Keratinocyte (primary cell): ENCODE data around the gene MC2R. TPM values are rescaled to one million over a fixed set of nuclear protein-coding genes. Genes with fewer than 3 reads are reported as not detected.

Experiments used
- DNase-seq: peaks from one replicate; pipeline ENCODE4 v3.0.0-alpha.2; 2011; ENCODE audit warnings: low read depth, missing footprints, low spot score
- FAIRE-seq: peaks from 2 replicates; lab custom pipeline; 2011; peaks lifted over from hg19 to GRCh38; lab: Jason Lieb, UNC
- H2AFZ ChIP-seq: 2 replicates; pipeline ENCODE4 v1.6.0; 2012; ENCODE audit warnings: low read length, control low read depth, inconsistent platforms; ENCODE audit not compliant: control insufficient read depth
- H3K27ac ChIP-seq: 2 replicates; pipeline ENCODE4 v1.5.1; 2011; ENCODE audit warnings: low read length; ENCODE audit not compliant: control insufficient read depth, insufficient read depth
- H3K27me3 ChIP-seq: 3 replicates; pipeline ENCODE4 v1.6.0; 2011; ENCODE audit warnings: low read length; ENCODE audit not compliant: control insufficient read depth, insufficient read depth; ENCODE audit errors: extremely low read depth
- H3K36me3 ChIP-seq, 2 experiments: 2 replicates in 1 of 2; 3 replicates in 1 of 2; pipeline ENCODE4 v1.5.1; 2011; ENCODE audit warnings: low read length in 2 of 2, mild to moderate bottlenecking in 1 of 2; ENCODE audit not compliant: control insufficient read depth in 2 of 2, insufficient read depth in 2 of 2; ENCODE audit errors: extremely low read depth in 1 of 2
- H3K4me1 ChIP-seq: 3 replicates; pipeline ENCODE4 v1.5.1; 2011; ENCODE audit warnings: low read length; ENCODE audit not compliant: control insufficient read depth, insufficient read depth; ENCODE audit errors: extremely low read depth
- H3K4me2 ChIP-seq: 3 replicates; pipeline ENCODE4 v1.6.0; 2011; ENCODE audit warnings: low read depth, low read length; ENCODE audit not compliant: control insufficient read depth, insufficient read depth; ENCODE audit errors: extremely low read depth
- H3K4me3 ChIP-seq, 3 experiments: fragments of 200-600 bp in 1 of 3; sonication (generic) in 1 of 3; 2 replicates in 2 of 3; 3 replicates in 1 of 3; pipeline ENCODE4 v1.5.1; 2011 to 2016; ENCODE audit warnings: low read length in 3 of 3, mild to moderate bottlenecking in 3 of 3, control low read depth in 2 of 3, inconsistent platforms in 1 of 3, low read depth in 1 of 3, mixed read lengths in 1 of 3, mixed run types in 1 of 3, moderate library complexity in 1 of 3; ENCODE audit not compliant: control insufficient read depth in 2 of 3, insufficient read depth in 2 of 3; ENCODE audit errors: extremely low read depth in 1 of 3
- H3K79me2 ChIP-seq: 2 replicates; pipeline ENCODE4 v1.6.0; 2012; ENCODE audit warnings: low read length; ENCODE audit not compliant: control insufficient read depth, insufficient read depth
- H3K9ac ChIP-seq: 3 replicates; pipeline ENCODE4 v1.6.0; 2011; ENCODE audit warnings: low read length; ENCODE audit not compliant: control insufficient read depth, insufficient read depth; ENCODE audit errors: extremely low read depth
- H3K9me1 ChIP-seq: 3 replicates; pipeline ENCODE4 v1.6.0; 2011; ENCODE audit warnings: low read length; ENCODE audit not compliant: control insufficient read depth, insufficient read depth; ENCODE audit errors: extremely low read depth
- H3K9me3 ChIP-seq: 2 replicates; pipeline ENCODE4 v1.5.1; 2012; ENCODE audit warnings: low read depth, low read length; ENCODE audit not compliant: control insufficient read depth
- H4K20me1 ChIP-seq: 3 replicates; pipeline ENCODE4 v1.6.0; 2011; ENCODE audit warnings: low read length; ENCODE audit not compliant: control insufficient read depth, insufficient read depth; ENCODE audit errors: extremely low read depth
- EZH2 ChIP-seq: IDR thresholded peaks from one replicate; pipeline ENCODE4 v1.6.1; 2012; ENCODE audit warnings: inconsistent platforms, mild to moderate bottlenecking, low read length, moderate library complexity
- dilution Hi-C: fragments of 300-500 bp; cut with MboI; formaldehyde crosslinking; loops from one replicate; pipeline ENCODE4 v1.7.0; 2020; ENCODE audit warnings: low sequenced_read_pairs; ENCODE audit not compliant: extremely low pct_ligation_motif_present
- polyA plus RNA-seq, 5 experiments: library from polyadenylated mRNA; depleted of rRNA in 3 of 5; stranded (reverse) in 3 of 5; stranded (forward) in 1 of 5; unstranded in 1 of 5; fragments of >200 nt; gene quantifications; 1 replicate in 1 of 5; 2 replicates in 3 of 5; 3 replicates in 1 of 5; pipeline versions ENCODE4 v1.2.1 to v1.2.3, GENCODE V29; 2011 to 2012; ENCODE audit warnings: missing spikeins in 2 of 5, low read depth in 1 of 5, low replicate concordance in 1 of 5
- TF ChIP-seq, protein P1 (sequence below), 3 experiments: IDR thresholded peaks in 1 of 3; conservative IDR thresholded peaks in 1 of 3; optimal IDR thresholded peaks in 1 of 3; 2 replicates in 2 of 3; 3 replicates in 1 of 3; pipeline versions ENCODE3 to v1.5.1; 2011; ENCODE audit warnings: low read length in 3 of 3, mild to moderate bottlenecking in 3 of 3, moderate library complexity in 2 of 3, control low read depth in 1 of 3, inconsistent platforms in 1 of 3; ENCODE audit not compliant: insufficient read depth in 2 of 3; ENCODE audit errors: extremely low read depth in 1 of 3

The MC2R gene
- polyA plus RNA-seq, 1 donor (not counting 4 experiments of a cell fraction or from before 2014, with no cell fraction given): not detected

DNA sequence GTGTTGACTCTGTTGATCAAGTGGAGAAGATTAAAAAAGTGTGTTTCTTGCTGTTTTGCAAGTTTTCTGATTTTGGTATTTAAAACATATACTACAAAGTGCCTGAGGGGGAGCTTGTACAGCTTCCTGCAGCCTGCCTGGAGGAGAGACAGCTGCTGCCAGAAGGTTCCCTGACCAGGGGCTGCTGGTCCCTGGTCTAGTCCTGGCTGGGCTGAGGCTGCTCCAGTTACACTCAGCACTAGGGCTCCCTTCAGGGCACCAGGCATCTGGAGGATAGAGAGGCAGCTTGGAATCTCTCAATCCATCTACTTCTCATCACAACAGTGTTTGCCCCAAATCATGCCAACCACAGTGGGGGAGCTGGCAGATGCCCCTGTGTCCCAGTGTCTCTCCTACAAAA, 4.8 kb downstream of the MC2R start:
- no peaks in the 10 kb centered on the region for H3K27me3 ChIP-seq

DNA sequence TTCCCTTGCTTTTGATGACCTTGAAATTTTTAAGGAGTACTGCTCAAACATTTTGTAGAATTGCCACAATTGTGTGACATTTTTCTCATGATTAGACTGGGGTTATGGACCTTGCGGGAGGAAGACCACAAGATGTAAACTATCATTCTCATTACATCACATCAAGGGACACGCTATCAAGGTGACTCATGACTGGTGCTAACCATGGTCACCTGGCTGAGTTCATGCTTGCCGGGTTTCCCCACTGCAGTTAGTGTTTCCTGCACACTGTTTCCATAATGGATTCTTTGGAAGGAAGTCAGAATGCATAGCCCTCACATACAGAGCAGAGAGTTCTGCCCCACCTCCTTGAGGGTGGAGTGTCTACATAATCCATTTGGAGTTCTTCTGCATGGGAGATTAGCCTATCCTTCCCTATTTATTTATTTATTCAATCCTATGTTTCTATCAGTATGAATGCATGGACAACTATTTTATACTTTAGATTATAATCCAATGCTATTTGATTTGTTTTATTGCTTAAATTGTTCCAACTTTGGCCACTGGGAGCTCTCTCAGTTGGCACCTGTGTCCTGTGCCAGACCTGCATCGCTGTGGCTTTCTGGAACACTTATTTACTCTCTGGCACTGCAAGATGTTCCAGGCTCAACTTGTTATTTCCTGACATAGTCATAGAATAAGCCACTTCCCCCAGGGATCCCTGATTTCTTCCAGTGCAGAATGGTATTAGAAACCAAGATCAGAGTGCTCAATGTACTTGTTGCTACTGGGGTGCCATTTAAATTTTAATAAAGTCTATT, 6.0 kb downstream of the MC2R start:
- no peaks in the 10 kb centered on the region for H3K9me1 ChIP-seq
- H3K36me3 ChIP-seq: no peaks in the 10 kb centered on the region
- no peaks in the 10 kb centered on the region for H3K27me3 ChIP-seq
- H3K9me3 ChIP-seq: no peaks in the 10 kb centered on the region
- H3K4me2 ChIP-seq: no peak overlapping the region
- dilution Hi-C loops: no loop called here
- H4K20me1 ChIP-seq: no peaks in the 10 kb centered on the region
- FAIRE-seq (no peak), DNase-seq (no peak)
- no peaks in the 10 kb centered on the region for H3K4me1 ChIP-seq
- no peak overlapping the region for H3K9ac ChIP-seq
- no peak overlapping the region for H2AFZ ChIP-seq
- H3K4me3 ChIP-seq: no peak overlapping the region
- no peak for TF ChIP-seq EZH2
- TF ChIP-seq, protein P1, sequence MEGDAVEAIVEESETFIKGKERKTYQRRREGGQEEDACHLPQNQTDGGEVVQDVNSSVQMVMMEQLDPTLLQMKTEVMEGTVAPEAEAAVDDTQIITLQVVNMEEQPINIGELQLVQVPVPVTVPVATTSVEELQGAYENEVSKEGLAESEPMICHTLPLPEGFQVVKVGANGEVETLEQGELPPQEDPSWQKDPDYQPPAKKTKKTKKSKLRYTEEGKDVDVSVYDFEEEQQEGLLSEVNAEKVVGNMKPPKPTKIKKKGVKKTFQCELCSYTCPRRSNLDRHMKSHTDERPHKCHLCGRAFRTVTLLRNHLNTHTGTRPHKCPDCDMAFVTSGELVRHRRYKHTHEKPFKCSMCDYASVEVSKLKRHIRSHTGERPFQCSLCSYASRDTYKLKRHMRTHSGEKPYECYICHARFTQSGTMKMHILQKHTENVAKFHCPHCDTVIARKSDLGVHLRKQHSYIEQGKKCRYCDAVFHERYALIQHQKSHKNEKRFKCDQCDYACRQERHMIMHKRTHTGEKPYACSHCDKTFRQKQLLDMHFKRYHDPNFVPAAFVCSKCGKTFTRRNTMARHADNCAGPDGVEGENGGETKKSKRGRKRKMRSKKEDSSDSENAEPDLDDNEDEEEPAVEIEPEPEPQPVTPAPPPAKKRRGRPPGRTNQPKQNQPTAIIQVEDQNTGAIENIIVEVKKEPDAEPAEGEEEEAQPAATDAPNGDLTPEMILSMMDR (optimal IDR thresholded peaks at IDR 0.05 in 1 of 3, IDR thresholded peaks at IDR 0.05 in 1 of 3, conservative IDR thresholded peaks at IDR 0.05 in 1 of 3; ENCODE audit: extremely low read depth in 1 of 3, insufficient read depth in 2 of 3, low read length in 3 of 3): no peak
- H3K27ac ChIP-seq: no peak overlapping the region
- no peaks in the 10 kb centered on the region for H3K79me2 ChIP-seq

More for the DNA sequence above, 4.8 kb downstream of the MC2R start:
- Histone ChIP-seq H3K9me3 (no peaks in the 10 kb centered on the region), H2AFZ (no peak overlapping the region), H3K4me3 (no peak overlapping the region), H3K9ac (no peak overlapping the region), H4K20me1 (no peaks in the 10 kb centered on the region), H3K27ac (no peak overlapping the region), H3K79me2 (no peaks in the 10 kb centered on the region), H3K9me1 (no peaks in the 10 kb centered on the region), H3K4me1 (no peaks in the 10 kb centered on the region), H3K36me3 (no peaks in the 10 kb centered on the region), H3K4me2 (no peak overlapping the region)
- FAIRE-seq (no peak), DNase-seq (no peak)
- dilution Hi-C loops: no loop called here
- TF ChIP-seq, protein P1 (optimal IDR thresholded peaks at IDR 0.05 in 1 of 3, IDR thresholded peaks at IDR 0.05 in 1 of 3, conservative IDR thresholded peaks at IDR 0.05 in 1 of 3; ENCODE audit: extremely low read depth in 1 of 3, insufficient read depth in 2 of 3, low read length in 3 of 3): no peak
- TF ChIP-seq EZH2: no peak
